ENCODE data around the gene SPEG.

DNA sequence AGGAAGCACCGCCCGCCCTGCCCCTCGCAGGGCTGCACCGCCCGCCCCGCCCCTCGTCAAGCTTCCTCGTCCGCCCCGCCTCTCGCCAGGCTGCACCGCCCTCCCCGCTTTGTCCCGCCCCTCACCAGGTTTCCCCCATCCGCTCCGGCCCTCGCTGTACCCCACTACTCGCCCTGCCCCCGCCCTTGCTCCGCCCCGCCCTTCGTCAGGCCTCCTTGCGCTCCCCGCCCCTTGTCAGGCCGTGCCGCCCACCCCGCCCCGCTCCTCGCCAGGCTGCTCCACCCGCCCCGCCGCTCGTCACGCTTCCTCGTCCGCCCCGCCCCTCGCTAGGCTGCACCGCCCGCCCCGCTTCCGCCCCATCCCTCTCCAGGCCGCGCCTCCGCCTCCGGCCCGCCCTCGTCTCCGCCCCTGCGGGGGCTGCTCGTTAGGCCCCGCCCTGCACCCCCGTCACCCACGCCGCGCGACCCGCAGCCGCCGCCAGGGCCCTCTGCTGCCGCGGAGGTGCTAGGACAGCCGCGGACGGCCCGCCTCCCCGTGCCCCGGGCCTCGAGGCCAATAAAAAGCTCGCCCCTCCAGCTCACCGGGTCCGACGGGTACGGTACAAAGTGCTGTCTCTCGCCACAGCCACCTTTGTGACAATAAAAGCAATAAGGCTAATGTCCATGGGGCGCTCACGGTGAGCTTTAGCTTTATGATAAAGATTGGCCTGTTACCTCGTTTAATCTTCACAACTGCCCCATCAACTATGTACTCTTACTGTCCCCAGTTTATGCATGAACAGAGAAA lies 46.3 kb upstream of the SPEG start:
- TF ChIP-seq CTCF (IDR thresholded peaks at IDR 0.05; ENCODE audit: insufficient read depth, low read length) = no peak
- TF ChIP-seq, protein P1, sequence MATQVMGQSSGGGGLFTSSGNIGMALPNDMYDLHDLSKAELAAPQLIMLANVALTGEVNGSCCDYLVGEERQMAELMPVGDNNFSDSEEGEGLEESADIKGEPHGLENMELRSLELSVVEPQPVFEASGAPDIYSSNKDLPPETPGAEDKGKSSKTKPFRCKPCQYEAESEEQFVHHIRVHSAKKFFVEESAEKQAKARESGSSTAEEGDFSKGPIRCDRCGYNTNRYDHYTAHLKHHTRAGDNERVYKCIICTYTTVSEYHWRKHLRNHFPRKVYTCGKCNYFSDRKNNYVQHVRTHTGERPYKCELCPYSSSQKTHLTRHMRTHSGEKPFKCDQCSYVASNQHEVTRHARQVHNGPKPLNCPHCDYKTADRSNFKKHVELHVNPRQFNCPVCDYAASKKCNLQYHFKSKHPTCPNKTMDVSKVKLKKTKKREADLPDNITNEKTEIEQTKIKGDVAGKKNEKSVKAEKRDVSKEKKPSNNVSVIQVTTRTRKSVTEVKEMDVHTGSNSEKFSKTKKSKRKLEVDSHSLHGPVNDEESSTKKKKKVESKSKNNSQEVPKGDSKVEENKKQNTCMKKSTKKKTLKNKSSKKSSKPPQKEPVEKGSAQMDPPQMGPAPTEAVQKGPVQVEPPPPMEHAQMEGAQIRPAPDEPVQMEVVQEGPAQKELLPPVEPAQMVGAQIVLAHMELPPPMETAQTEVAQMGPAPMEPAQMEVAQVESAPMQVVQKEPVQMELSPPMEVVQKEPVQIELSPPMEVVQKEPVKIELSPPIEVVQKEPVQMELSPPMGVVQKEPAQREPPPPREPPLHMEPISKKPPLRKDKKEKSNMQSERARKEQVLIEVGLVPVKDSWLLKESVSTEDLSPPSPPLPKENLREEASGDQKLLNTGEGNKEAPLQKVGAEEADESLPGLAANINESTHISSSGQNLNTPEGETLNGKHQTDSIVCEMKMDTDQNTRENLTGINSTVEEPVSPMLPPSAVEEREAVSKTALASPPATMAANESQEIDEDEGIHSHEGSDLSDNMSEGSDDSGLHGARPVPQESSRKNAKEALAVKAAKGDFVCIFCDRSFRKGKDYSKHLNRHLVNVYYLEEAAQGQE (IDR thresholded peaks at IDR 0.05; ENCODE audit: insufficient replicate concordance, low read depth) = no peak
